Mesenchymal stem cell (in vitro differentiated cells and primary cell): ENCODE results near the gene BRD7.

Experiments
- DNase-seq: peaks from one replicate; pipeline ENCODE4 v3.0.0-alpha.2; 2013
- H2AFZ ChIP-seq: one replicate; pipeline ENCODE4 v1.6.1; 2013; ENCODE audit warnings: low read depth, mild to moderate bottlenecking, control low read depth, inconsistent platforms, low read length, moderate library complexity
- H2AK5ac ChIP-seq: 2 replicates; pipeline ENCODE4 v1.6.1; 2013; ENCODE audit warnings: low read length, moderate library complexity, mild to moderate bottlenecking, inconsistent platforms; ENCODE audit not compliant: severe bottlenecking
- H2BK120ac ChIP-seq: one replicate; pipeline ENCODE4 v1.6.1; 2013; ENCODE audit warnings: low read depth, mild to moderate bottlenecking, inconsistent platforms, low read length, moderate library complexity
- H2BK12ac ChIP-seq, 2 experiments: one replicate each; pipeline ENCODE4 v1.6.1; 2013; ENCODE audit warnings: inconsistent platforms in 2 of 2, low read length in 2 of 2, mild to moderate bottlenecking in 2 of 2, moderate library complexity in 2 of 2, control low read depth in 1 of 2
- H2BK15ac ChIP-seq: one replicate; pipeline ENCODE4 v1.6.1; 2013; ENCODE audit warnings: mild to moderate bottlenecking, low read depth, inconsistent platforms; ENCODE audit not compliant: poor library complexity, severe bottlenecking
- H2BK5ac ChIP-seq: 2 replicates; pipeline ENCODE4 v1.6.1; 2013; ENCODE audit warnings: low read depth, mild to moderate bottlenecking, low read length, control low read depth, inconsistent platforms; ENCODE audit not compliant: poor library complexity, severe bottlenecking
- H3K14ac ChIP-seq, 2 experiments: one replicate each; pipeline ENCODE4 v1.6.1; 2013; ENCODE audit warnings: inconsistent platforms in 2 of 2, low read length in 2 of 2, control low read depth in 1 of 2, mild to moderate bottlenecking in 1 of 2, moderate library complexity in 1 of 2
- H3K18ac ChIP-seq, 2 experiments: one replicate each; pipeline ENCODE4 v1.6.1; 2013; ENCODE audit warnings: inconsistent platforms in 2 of 2, low read length in 2 of 2, control low read depth in 1 of 2, low read depth in 1 of 2, mild to moderate bottlenecking in 1 of 2
- H3K23ac ChIP-seq, 2 experiments: one replicate each; pipeline ENCODE4 v1.6.1; 2013; ENCODE audit warnings: inconsistent platforms in 2 of 2, low read length in 2 of 2, mild to moderate bottlenecking in 2 of 2, moderate library complexity in 2 of 2, control low read depth in 1 of 2
- H3K27ac ChIP-seq: 2 replicates; pipeline ENCODE4 v1.5.1; 2013; ENCODE audit warnings: mild to moderate bottlenecking, moderate library complexity, low read length, control low read depth, inconsistent platforms; ENCODE audit not compliant: poor library complexity, severe bottlenecking
- H3K27me3 ChIP-seq, 2 experiments: 2 replicates each; pipeline versions ENCODE4 v1.6.1 to v1.7.0; 2013; ENCODE audit warnings: low read length in 2 of 2, mild to moderate bottlenecking in 2 of 2, moderate library complexity in 2 of 2, control low read depth in 1 of 2, inconsistent platforms in 1 of 2; ENCODE audit not compliant: control insufficient read depth in 1 of 2, insufficient read depth in 1 of 2
- H3K36me3 ChIP-seq, 2 experiments: 2 replicates each; pipeline versions ENCODE4 v1.6.1 to v1.7.0; 2013; ENCODE audit warnings: low read length in 2 of 2, control low read depth in 1 of 2, inconsistent platforms in 1 of 2, low read depth in 1 of 2, mild to moderate bottlenecking in 1 of 2; ENCODE audit not compliant: insufficient read depth in 2 of 2, control insufficient read depth in 1 of 2
- H3K4ac ChIP-seq, 2 experiments: one replicate each; pipeline ENCODE4 v1.6.1; 2013; ENCODE audit warnings: inconsistent platforms in 2 of 2, low read length in 2 of 2, mild to moderate bottlenecking in 2 of 2, moderate library complexity in 2 of 2, control low read depth in 1 of 2, low read depth in 1 of 2
- H3K4me1 ChIP-seq: 2 replicates; pipeline ENCODE4 v1.6.1; 2013; ENCODE audit warnings: low read depth, low read length, control low read depth; ENCODE audit not compliant: control insufficient read depth, insufficient read depth
- H3K4me2 ChIP-seq: 2 replicates; pipeline ENCODE4 v1.6.1; 2013; ENCODE audit warnings: low read length, mild to moderate bottlenecking, inconsistent platforms; ENCODE audit not compliant: poor library complexity, severe bottlenecking
- H3K4me3 ChIP-seq, 2 experiments: 2 replicates each; pipeline versions ENCODE4 v1.5.1 to v1.7.0; 2013; ENCODE audit warnings: low read length in 2 of 2, mild to moderate bottlenecking in 2 of 2, control low read depth in 1 of 2, low read depth in 1 of 2; ENCODE audit not compliant: insufficient read depth in 1 of 2
- H3K79me1 ChIP-seq: replicated peaks from 2 replicates; pipeline ENCODE4 v1.6.1; 2013; ENCODE audit warnings: mild to moderate bottlenecking, control low read depth, low read length, inconsistent platforms; ENCODE audit not compliant: poor library complexity, severe bottlenecking
- H3K9ac ChIP-seq: 2 replicates; pipeline ENCODE4 v1.7.0; 2013; ENCODE audit warnings: mild to moderate bottlenecking, low read length, moderate library complexity
- H3K9me3 ChIP-seq: 2 replicates; pipeline ENCODE4 v1.7.0; 2013; ENCODE audit warnings: mild to moderate bottlenecking, low read length; ENCODE audit not compliant: control insufficient read depth
- H4K8ac ChIP-seq: one replicate; pipeline ENCODE4 v1.6.1; 2013; ENCODE audit warnings: inconsistent platforms, mild to moderate bottlenecking, low read length, moderate library complexity
- H4K91ac ChIP-seq: one replicate; pipeline ENCODE4 v1.6.1; 2013; ENCODE audit warnings: mild to moderate bottlenecking, low read length, inconsistent platforms
- WGBS: methylation state at CpG from one replicate; pipeline ENCODE4 v1.1.7; 2013; ENCODE audit warnings: mixed read lengths; 5-methylcytosine and 5-hydroxymethylcytosine counted together

Gene BRD7

DNA sequence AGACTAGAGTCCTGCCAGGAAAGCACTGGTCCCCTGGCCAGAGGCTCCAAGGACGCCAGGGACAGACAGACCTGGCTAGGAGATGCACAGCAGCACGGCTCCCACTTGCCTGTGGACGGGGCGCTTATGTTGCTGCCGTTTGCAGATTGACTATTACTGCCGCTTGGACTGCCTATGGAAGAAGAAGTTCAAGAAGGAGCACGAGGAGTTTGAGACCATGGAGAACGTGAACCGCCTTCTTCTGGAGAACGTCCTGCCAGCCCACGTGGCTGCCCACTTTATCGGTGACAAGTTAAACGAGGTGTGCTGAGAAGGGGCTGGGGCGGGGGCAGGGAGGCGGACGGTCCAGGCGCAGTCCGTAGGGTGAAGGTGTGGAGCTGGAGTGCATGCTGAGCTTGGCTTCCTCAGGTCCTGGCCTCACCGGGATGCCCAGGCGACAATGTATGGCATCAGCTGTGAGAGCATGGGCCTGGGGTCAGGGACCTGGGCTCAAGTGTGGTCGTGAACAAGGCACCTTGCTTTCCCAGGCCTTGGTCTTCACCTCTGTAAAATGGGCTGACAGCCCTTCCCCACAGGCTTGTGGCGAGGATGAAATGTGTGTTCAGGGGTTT lies 56.8 kb downstream of the BRD7 start:
- Histone ChIP-seq H2AFZ (no peak overlapping the region), H2BK15ac (no peak overlapping the region), H3K4ac (no peak overlapping the region), H3K18ac (no peak overlapping the region), H3K14ac (no peak overlapping the region), H3K79me1 (peaks cover 2% of the 10 kb centered on the region), H3K4me2 (no peak overlapping the region), H2BK12ac (no peak overlapping the region), H3K9me3 (no peaks in the 10 kb centered on the region), H2BK5ac (no peak overlapping the region), H3K23ac (no peak overlapping the region), H3K9ac (no peak overlapping the region), H4K91ac (no peak overlapping the region), H3K36me3 (peaks cover 46 to 47% of the 10 kb centered on the region in 2 experiments), H3K4me1 (peaks cover 19% of the 10 kb centered on the region), H4K8ac (no peak overlapping the region), H2AK5ac (no peak overlapping the region), H3K4me3 (no peak overlapping the region), H3K27ac (no peak overlapping the region), H3K27me3 (no peaks in the 10 kb centered on the region), H2BK120ac (no peak overlapping the region)
- WGBS: 94% methylated on average over 22 of the region's 22 CpGs
- no peak for DNase-seq

- Histone ChIP-seq H3K9me3 (no peaks in the 10 kb centered on the region), H4K91ac (no peak overlapping the region), H2BK15ac (no peak overlapping the region), H3K23ac (no peak overlapping the region), H2BK12ac (no peak overlapping the region), H3K18ac (no peak overlapping the region), H3K14ac (no peak overlapping the region), H4K8ac (no peak overlapping the region), H2AFZ (no peak overlapping the region), H2AK5ac (no peak overlapping the region), H3K4me1 (peaks cover 14% of the 10 kb centered on the region), H3K9ac (no peak overlapping the region), H3K4me3 (no peak overlapping the region), H3K4ac (no peak overlapping the region), H2BK5ac (no peak overlapping the region), H3K36me3 (peaks cover 37 to 47% of the 10 kb centered on the region in 2 experiments), H3K4me2 (no peak overlapping the region), H3K27ac (no peak overlapping the region), H3K27me3 (no peaks in the 10 kb centered on the region), H2BK120ac (no peak overlapping the region), H3K79me1 (peaks cover 2% of the 10 kb centered on the region)
- DNase-seq: no peak
- WGBS: 96% methylated on average over 4 of the region's 4 CpGs
These were observed 57.7 kb downstream of the BRD7 start for GRCh38 chr16:50311134-50311528.

- Histone ChIP-seq H2AK5ac (no peak overlapping the region), H3K14ac (no peak overlapping the region)
These were observed 58.3 kb downstream of the BRD7 start for GRCh38 chr16:50310308-50311133.

GRCh38 chr16:50309527-50310307 lies 59.1 kb downstream of the BRD7 start:
- Histone ChIP-seq H2BK5ac (no peak overlapping the region), H3K9ac (no peak overlapping the region), H3K27me3 (no peaks in the 10 kb centered on the region), H2BK12ac (no peak overlapping the region), H3K79me1 (peaks cover 2% of the 10 kb centered on the region), H2BK15ac (no peak overlapping the region), H3K23ac (no peak overlapping the region), H2AFZ (no peak overlapping the region), H4K91ac (peak overlapping the region; percentile 62), H2BK120ac (peak overlapping the region; percentile 7), H3K4me1 (peaks cover 6% of the 10 kb centered on the region), H3K14ac (no peak overlapping the region), H4K8ac (no peak overlapping the region), H2AK5ac (no peak overlapping the region), H3K9me3 (no peaks in the 10 kb centered on the region), H3K4me2 (no peak overlapping the region), H3K4me3 (no peak overlapping the region), H3K4ac (peak overlapping the region in 1 of 2 experiments; percentile 43), H3K36me3 (peaks cover 30 to 43% of the 10 kb centered on the region in 2 experiments), H3K27ac (no peak overlapping the region), H3K18ac (no peak overlapping the region)
- WGBS: 90% methylated on average over 15 of the region's 15 CpGs
- no peak for DNase-seq

More at GRCh38 chr16:50310308-50311133, 58.3 kb downstream of the BRD7 start:
- Histone ChIP-seq H2AFZ (no peak overlapping the region), H3K4me3 (no peak overlapping the region), H2BK120ac (peak overlapping the region; percentile 7), H3K27me3 (no peaks in the 10 kb centered on the region), H3K9me3 (no peaks in the 10 kb centered on the region), H3K4ac (no peak overlapping the region), H2BK5ac (no peak overlapping the region), H4K8ac (no peak overlapping the region), H3K27ac (no peak overlapping the region), H3K4me1 (peaks cover 10% of the 10 kb centered on the region), H4K91ac (no peak overlapping the region), H3K23ac (no peak overlapping the region), H3K36me3 (peaks cover 31 to 45% of the 10 kb centered on the region in 2 experiments), H2BK15ac (no peak overlapping the region), H3K79me1 (peaks cover 2% of the 10 kb centered on the region), H2BK12ac (no peak overlapping the region), H3K4me2 (no peak overlapping the region), H3K9ac (no peak overlapping the region), H3K18ac (no peak overlapping the region)
- DNase-seq: no peak
- 93% methylated on average over 17 of the region's 18 CpGs for WGBS
